HCT116 (cell line): ENCODE results near the gene MPV17L2. TPM values are rescaled to one million over a fixed set of nuclear protein-coding genes. Genes with fewer than 3 reads are reported as not detected.

Experiments used
- ATAC-seq: fragments of 200-7000 bp; cut with Tn5 transposase; 2 replicates; pipeline ENCODE4 v1.9.1; 2020; ENCODE audit warnings: mild to moderate bottlenecking, moderate library complexity
- BruUV-seq: library from RNA; stranded (reverse); fragments of 400-500 nt; replicated peaks from 2 replicates; lab custom pipeline; 2021; lab: Mats Ljungman, UMichigan
- CTCF ChIA-PET: fragments of 300-600 bp; sonication (Branson Sonifier 250); formaldehyde crosslinking; loops from one replicate; lab custom pipeline; 2021; ENCODE audit warnings: antibody characterized with exemption; lab: Charles Lee
- POLR2A ChIA-PET: fragments of 300-600, 350-600 bp; sonication (Branson Sonifier 250); formaldehyde crosslinking; loops from one replicate; lab custom pipeline; 2021; ENCODE audit warnings: antibody characterized with exemption; lab: Charles Lee
- RAD21 ChIA-PET, 2 experiments: fragments of 300-600 bp; sonication (Branson Sonifier 250); formaldehyde crosslinking; loops; one replicate each; lab custom pipeline; 2023; ENCODE audit warnings: low total read pairs in 2 of 2; ENCODE audit not compliant: uncharacterized antibody in 2 of 2, unreplicated experiment in 2 of 2, low non-redundant PET in 1 of 2; lab: Charles Lee
- DNase-seq: peaks from one replicate; pipeline ENCODE4 v3.0.0-alpha.2; 2010; ENCODE audit warnings: low read depth, low spot score
- H2AFZ ChIP-seq: fragments of 200-600 bp; shearing (Covaris generic), sonication (generic); 2 replicates; pipeline ENCODE4 v1.6.1; 2017; ENCODE audit warnings: low read depth, mixed run types, mixed read lengths, antibody characterized with exemption, low read length; ENCODE audit not compliant: poor library complexity, severe bottlenecking
- H3K27ac ChIP-seq: 2 replicates; pipeline ENCODE4 v1.5.1; 2012; ENCODE audit warnings: low read depth, low read length
- H3K27me3 ChIP-seq: fragments of 200-600 bp; sonication (generic); 2 replicates; pipeline ENCODE4 v1.6.1; 2016; ENCODE audit warnings: mixed run types, low read length, mixed read lengths; ENCODE audit not compliant: insufficient read depth
- H3K36me3 ChIP-seq, 2 experiments: fragments of 200-500 bp in 1 of 2; fragments of 200-600 bp in 1 of 2; sonication (Bioruptor generic) in 1 of 2; sonication (generic) in 1 of 2; 2 replicates each; pipeline versions ENCODE4 v1.5.1 to v1.6.1; 2014 to 2016; ENCODE audit warnings: low read length in 2 of 2, inconsistent platforms in 1 of 2, mixed read lengths in 1 of 2, mixed run types in 1 of 2; ENCODE audit not compliant: insufficient read depth in 2 of 2, control insufficient read depth in 1 of 2
- H3K4me1 ChIP-seq, 2 experiments: fragments of 200-600 bp in 1 of 2; sonication (generic) in 1 of 2; 2 replicates each; pipeline versions ENCODE4 v1.5.1 to v1.6.1; 2012 to 2017; ENCODE audit warnings: low read length in 2 of 2, inconsistent platforms in 1 of 2, mild to moderate bottlenecking in 1 of 2, mixed read lengths in 1 of 2, mixed run types in 1 of 2, moderate library complexity in 1 of 2; ENCODE audit not compliant: insufficient read depth in 2 of 2, control insufficient read depth in 1 of 2
- H3K4me2 ChIP-seq: fragments of 200-600 bp; sonication (generic); 2 replicates; pipeline ENCODE4 v1.6.1; 2017; ENCODE audit warnings: mixed run types, low read length, mixed read lengths
- H3K4me3 ChIP-seq, 2 experiments: fragments of 200-600 bp in 1 of 2; sonication (generic) in 1 of 2; replicated peaks in 1 of 2; 2 replicates each; pipeline ENCODE4 v1.5.1; 2011 to 2016; ENCODE audit warnings: low read length in 2 of 2, control low read depth in 1 of 2, low read depth in 1 of 2, mild to moderate bottlenecking in 1 of 2, mixed read lengths in 1 of 2, mixed run types in 1 of 2
- H3K79me2 ChIP-seq: fragments of 200-600 bp; sonication (generic); 2 replicates; pipeline ENCODE4 v1.6.1; 2017; ENCODE audit warnings: mild to moderate bottlenecking, mixed run types, low read length, moderate library complexity, mixed read lengths; ENCODE audit not compliant: insufficient read depth
- H3K9ac ChIP-seq: fragments of 200-600 bp; sonication (generic); 2 replicates; pipeline ENCODE4 v1.6.1; 2016; ENCODE audit warnings: low read length, mixed read lengths
- H3K9me2 ChIP-seq: fragments of 200-600 bp; sonication (generic), shearing (Covaris generic); 2 replicates; pipeline ENCODE4 v1.6.1; 2017; ENCODE audit warnings: mixed run types, mild to moderate bottlenecking, moderate library complexity; ENCODE audit not compliant: insufficient read depth
- H3K9me3 ChIP-seq, 2 experiments: fragments of 200-500 bp in 1 of 2; fragments of 200-600 bp in 1 of 2; sonication (Bioruptor generic) in 1 of 2; sonication (generic) in 1 of 2; 2 replicates each; pipeline ENCODE4 v1.6.1; 2014 to 2017; ENCODE audit warnings: low read length in 2 of 2, mixed read lengths in 2 of 2, inconsistent platforms in 1 of 2, low read depth in 1 of 2, mild to moderate bottlenecking in 1 of 2, mixed run types in 1 of 2, moderate library complexity in 1 of 2; ENCODE audit not compliant: control insufficient read depth in 1 of 2, insufficient read depth in 1 of 2
- H4K20me1 ChIP-seq: fragments of 200-600 bp; sonication (generic), shearing (Covaris generic); 2 replicates; pipeline ENCODE4 v1.6.1; 2017; ENCODE audit warnings: mixed run types, mild to moderate bottlenecking, moderate library complexity; ENCODE audit not compliant: insufficient read depth
- CTCF ChIP-seq, 3 experiments: fragments of 200-600 bp in 1 of 3; sonication (generic) in 1 of 3; IDR thresholded peaks in 2 of 3; conservative IDR thresholded peaks in 1 of 3; 2 replicates each; pipeline ENCODE4 v1.5.1; 2012 to 2017; ENCODE audit warnings: low read depth in 2 of 3, low read length in 2 of 3, antibody characterized with exemption in 1 of 3, borderline replicate concordance in 1 of 3, control low read depth in 1 of 3, mild to moderate bottlenecking in 1 of 3, mixed read lengths in 1 of 3, mixed run types in 1 of 3, moderate library complexity in 1 of 3; ENCODE audit not compliant: insufficient read depth in 1 of 3
- ELF1 ChIP-seq: IDR thresholded peaks from 2 replicates; pipeline ENCODE4 v1.6.1; 2012; ENCODE audit warnings: low read depth, borderline replicate concordance
- EZH2phosphoT487 ChIP-seq: fragments of 200-600 bp; IDR thresholded peaks from 2 replicates; pipeline ENCODE4 v1.6.1; 2018; ENCODE audit warnings: antibody characterized with exemption, borderline replicate concordance
- FOSL1 ChIP-seq: IDR thresholded peaks from 2 replicates; pipeline ENCODE4 v1.6.1; 2012; ENCODE audit warnings: low read depth
- JUND ChIP-seq: IDR thresholded peaks from 2 replicates; pipeline ENCODE4 v1.6.1; 2012
- POLR2A ChIP-seq: IDR thresholded peaks from 2 replicates; pipeline ENCODE4 v1.7.0; 2011; ENCODE audit warnings: borderline replicate concordance; ENCODE audit not compliant: insufficient read depth, insufficient read length; ENCODE audit errors: extremely low read depth
- POLR2AphosphoS5 ChIP-seq: IDR thresholded peaks from 2 replicates; pipeline ENCODE4 v1.6.1; 2011; ENCODE audit warnings: mild to moderate bottlenecking, low read depth, low read length, moderate library complexity
- RAD21 ChIP-seq: IDR thresholded peaks from 2 replicates; pipeline ENCODE4 v1.6.1; 2012; ENCODE audit warnings: low read depth, mild to moderate bottlenecking
- SIN3A ChIP-seq: IDR thresholded peaks from 2 replicates; pipeline ENCODE4 v1.6.1; 2012; ENCODE audit warnings: low read depth
- SP1 ChIP-seq: IDR thresholded peaks from 2 replicates; pipeline ENCODE4 v1.6.1; 2012; ENCODE audit warnings: low read depth
- SRF ChIP-seq: IDR thresholded peaks from 2 replicates; pipeline ENCODE4 v1.6.1; 2012; ENCODE audit warnings: low read depth
- TCF7L2 ChIP-seq: IDR thresholded peaks from 2 replicates; pipeline ENCODE4 v1.7.0; 2011; ENCODE audit warnings: borderline replicate concordance, inconsistent platforms; ENCODE audit not compliant: insufficient read depth, insufficient read length; ENCODE audit errors: extremely low read depth
- ZBTB33 ChIP-seq: IDR thresholded peaks from 2 replicates; pipeline ENCODE4 v1.6.1; 2011; ENCODE audit warnings: mild to moderate bottlenecking, low read length, moderate library complexity; ENCODE audit not compliant: insufficient replicate concordance; ENCODE audit errors: extremely low read depth
- ZNF274 ChIP-seq: fragments of 200-500 bp; sonication (Bioruptor generic); IDR thresholded peaks from 2 replicates; pipeline ENCODE4 v1.6.1; 2014; ENCODE audit warnings: mild to moderate bottlenecking, low read depth, low read length, inconsistent platforms
- intact Hi-C: fragments of 100-400 bp; cut with micrococcal nuclease; formaldehyde crosslinking; loops from 2 replicates; pipeline ENCODE4 v1.10.0; 2022
- total RNA-seq: library from RNA; stranded (reverse); gene quantifications from one replicate; pipeline ENCODE4 v1.2.1, GENCODE V29; 2021; ENCODE audit not compliant: unreplicated experiment
- TF ChIP-seq, protein P1 (sequence below): IDR thresholded peaks from 2 replicates; pipeline ENCODE4 v1.6.1; 2012

MPV17L2 gene
- total RNA-seq, 1 experiment from 2014 or later: 18.7 TPM

DNA sequence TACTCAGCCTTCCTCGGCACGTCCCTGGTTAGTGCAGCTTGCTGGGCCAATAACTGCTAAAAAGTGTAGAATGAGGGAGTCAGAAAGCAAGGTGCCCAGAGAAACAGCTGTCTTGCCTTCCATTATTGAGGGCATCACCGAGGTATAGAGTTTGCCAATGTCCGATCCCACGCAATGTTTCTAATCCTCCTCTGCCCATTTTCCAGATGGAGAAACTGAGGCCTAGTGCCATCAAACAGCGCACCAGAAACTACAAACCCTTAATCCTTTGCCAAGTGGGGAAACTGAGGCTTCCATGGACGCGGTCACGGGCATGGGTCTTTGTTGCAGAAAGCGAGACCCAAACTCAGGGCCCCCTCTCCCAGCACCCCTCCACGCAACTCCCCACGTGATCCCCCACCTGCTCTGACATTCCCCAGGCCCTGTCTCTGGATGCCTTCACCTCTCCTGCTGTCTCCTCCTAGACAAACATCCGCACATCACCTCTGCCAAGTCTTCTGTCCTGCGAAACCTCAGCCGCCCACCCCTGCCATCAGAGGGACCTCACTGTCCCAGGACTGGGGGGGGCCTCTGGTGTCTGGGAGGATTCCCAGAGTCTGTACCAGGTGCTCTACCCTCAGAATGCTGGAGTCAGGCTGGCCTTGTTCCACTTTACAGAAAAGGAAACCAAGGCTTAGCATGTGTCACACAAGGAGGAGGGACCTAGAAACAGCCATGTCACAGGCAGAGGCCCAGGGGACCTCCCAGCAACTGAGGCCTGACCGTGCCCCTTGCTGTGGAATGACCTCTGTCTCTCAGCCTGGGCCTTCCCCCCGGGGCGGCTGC lies 34.1 kb downstream of the MPV17L2 start:
- POLR2A ChIA-PET: no interaction called here
- RAD21 ChIA-PET: no interaction called here

DNA sequence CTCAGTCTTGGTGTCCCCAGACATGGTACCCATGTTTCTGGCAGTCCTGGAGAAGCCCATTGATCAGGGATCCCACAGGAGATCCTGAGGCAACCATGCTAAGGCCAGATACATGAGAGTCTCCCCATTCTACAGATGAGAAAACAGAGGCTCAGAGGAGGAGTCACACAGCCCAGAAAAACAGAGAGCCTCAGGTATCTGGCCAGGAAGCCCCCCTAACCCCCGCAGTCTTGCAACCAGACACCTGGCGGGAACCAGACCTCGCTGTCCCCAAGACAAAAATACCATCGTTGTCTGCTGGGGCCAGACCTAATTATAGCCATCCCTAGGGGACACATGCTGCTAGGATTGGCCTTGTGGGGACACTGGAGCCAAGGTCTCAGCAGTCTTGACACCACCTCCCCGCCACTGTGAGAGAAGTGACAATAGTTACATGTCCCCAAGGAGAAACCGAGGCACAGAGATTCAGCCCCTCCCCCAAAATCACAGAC lies 34.8 kb downstream of the MPV17L2 start:
- no peaks in the 10 kb centered on the region for H3K27me3 ChIP-seq
- no TSS peak for BruUV-seq
- CTCF ChIA-PET: no interaction called here
- ATAC-seq (no peak), DNase-seq (no peak)
- intact Hi-C loops: no loop called here
- H3K36me3 ChIP-seq: no peaks in the 10 kb centered on the region
- H3K9me2 ChIP-seq: no peaks in the 10 kb centered on the region
- no peak overlapping the region for H3K27ac ChIP-seq
- H3K9ac ChIP-seq: no peak overlapping the region
- no peak overlapping the region for H2AFZ ChIP-seq
- H3K79me2 ChIP-seq: no peaks in the 10 kb centered on the region
- POLR2A ChIA-PET: no interaction called here
- RAD21 ChIA-PET: no interaction called here
- H4K20me1 ChIP-seq: no peaks in the 10 kb centered on the region
- no peak overlapping the region for H3K4me2 ChIP-seq
- H3K4me3 ChIP-seq: no peak overlapping the region
- H3K4me1 ChIP-seq: peaks cover 15 to 34% of the 10 kb centered on the region in 2 experiments
- no peaks in the 10 kb centered on the region for H3K9me3 ChIP-seq
- TF ChIP-seq POLR2AphosphoS5 (no peak), CTCF (IDR thresholded peaks at IDR 0.05 in 2 of 3, conservative IDR thresholded peaks at IDR 0.05 in 1 of 3; ENCODE audit: borderline replicate concordance in 1 of 3, insufficient read depth in 1 of 3, low read depth in 2 of 3, low read length in 2 of 3) (no peak), SP1 (no peak), ZBTB33 (no peak), TCF7L2 (no peak), ELF1 (no peak), RAD21 (no peak), ZNF274 (no peak), POLR2A (no peak), FOSL1 (no peak), SRF (no peak)
- TF ChIP-seq, protein P1, sequence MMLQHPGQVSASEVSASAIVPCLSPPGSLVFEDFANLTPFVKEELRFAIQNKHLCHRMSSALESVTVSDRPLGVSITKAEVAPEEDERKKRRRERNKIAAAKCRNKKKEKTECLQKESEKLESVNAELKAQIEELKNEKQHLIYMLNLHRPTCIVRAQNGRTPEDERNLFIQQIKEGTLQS: no peak

More for the DNA sequence above, 34.1 kb downstream of the MPV17L2 start:
- peaks cover 15 to 34% of the 10 kb centered on the region in 2 experiments for H3K4me1 ChIP-seq
- no peaks in the 10 kb centered on the region for H3K9me3 ChIP-seq
- no peak for TF ChIP-seq JUND
- no peak for TF ChIP-seq POLR2AphosphoS5
- no peak for TF ChIP-seq EZH2phosphoT487
- TF ChIP-seq RAD21: no peak
- no peak for TF ChIP-seq ELF1
- TF ChIP-seq SIN3A: no peak
- TF ChIP-seq, all 23 proteins: peak for 0
- Histone ChIP-seq H3K36me3 (no peaks in the 10 kb centered on the region), H3K79me2 (no peaks in the 10 kb centered on the region), H4K20me1 (no peaks in the 10 kb centered on the region), H3K9ac (no peak overlapping the region), H2AFZ (no peak overlapping the region), H3K27me3 (no peaks in the 10 kb centered on the region), H3K4me2 (no peak overlapping the region), H3K27ac (no peak overlapping the region), H3K4me3 (no peak overlapping the region), H3K9me2 (no peaks in the 10 kb centered on the region)
- DNase-seq: no peak
- intact Hi-C loops: no loop called here
- BruUV-seq: no TSS peak
- ATAC-seq: no peak
- CTCF ChIA-PET: no interaction called here
